ENCODE measurements around the gene ENTPD7.

DNA sequence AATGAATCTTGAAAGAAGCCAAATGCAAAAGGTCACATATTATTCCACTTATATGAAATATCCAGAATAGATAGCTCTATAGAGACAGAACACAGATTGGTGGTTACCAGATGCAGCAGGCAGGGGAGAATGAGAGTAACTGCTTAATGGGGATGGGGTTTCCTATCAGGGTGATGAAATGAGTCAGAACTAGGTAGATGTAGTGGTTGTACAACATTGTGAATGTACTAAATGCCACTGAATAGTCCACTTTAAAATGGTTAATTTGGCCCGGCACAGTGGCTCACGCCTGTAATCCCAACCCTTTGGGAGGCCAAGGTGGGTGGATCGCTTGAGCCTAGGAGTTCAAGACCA lies 29.7 kb upstream of the ENTPD7 start:
- TF ChIP-seq CTCF (IDR thresholded peaks at IDR 0.05; ENCODE audit: poor library complexity, severe bottlenecking) (no peak), EZH2 (IDR thresholded peaks at IDR 0.05; ENCODE audit: borderline replicate concordance, insufficient read depth, low read length, poor library complexity, severe bottlenecking) (no peak), POLR2AphosphoS5 (IDR thresholded peaks at IDR 0.05) (no peak), TAF1 (IDR thresholded peaks at IDR 0.05; ENCODE audit: low read depth) (no peak), EP300 (conservative IDR thresholded peaks at IDR 0.05; ENCODE audit: poor library complexity, severe bottlenecking) (no peak), RAD21 (conservative IDR thresholded peaks at IDR 0.05) (no peak)
- TF ChIP-seq, protein P1, sequence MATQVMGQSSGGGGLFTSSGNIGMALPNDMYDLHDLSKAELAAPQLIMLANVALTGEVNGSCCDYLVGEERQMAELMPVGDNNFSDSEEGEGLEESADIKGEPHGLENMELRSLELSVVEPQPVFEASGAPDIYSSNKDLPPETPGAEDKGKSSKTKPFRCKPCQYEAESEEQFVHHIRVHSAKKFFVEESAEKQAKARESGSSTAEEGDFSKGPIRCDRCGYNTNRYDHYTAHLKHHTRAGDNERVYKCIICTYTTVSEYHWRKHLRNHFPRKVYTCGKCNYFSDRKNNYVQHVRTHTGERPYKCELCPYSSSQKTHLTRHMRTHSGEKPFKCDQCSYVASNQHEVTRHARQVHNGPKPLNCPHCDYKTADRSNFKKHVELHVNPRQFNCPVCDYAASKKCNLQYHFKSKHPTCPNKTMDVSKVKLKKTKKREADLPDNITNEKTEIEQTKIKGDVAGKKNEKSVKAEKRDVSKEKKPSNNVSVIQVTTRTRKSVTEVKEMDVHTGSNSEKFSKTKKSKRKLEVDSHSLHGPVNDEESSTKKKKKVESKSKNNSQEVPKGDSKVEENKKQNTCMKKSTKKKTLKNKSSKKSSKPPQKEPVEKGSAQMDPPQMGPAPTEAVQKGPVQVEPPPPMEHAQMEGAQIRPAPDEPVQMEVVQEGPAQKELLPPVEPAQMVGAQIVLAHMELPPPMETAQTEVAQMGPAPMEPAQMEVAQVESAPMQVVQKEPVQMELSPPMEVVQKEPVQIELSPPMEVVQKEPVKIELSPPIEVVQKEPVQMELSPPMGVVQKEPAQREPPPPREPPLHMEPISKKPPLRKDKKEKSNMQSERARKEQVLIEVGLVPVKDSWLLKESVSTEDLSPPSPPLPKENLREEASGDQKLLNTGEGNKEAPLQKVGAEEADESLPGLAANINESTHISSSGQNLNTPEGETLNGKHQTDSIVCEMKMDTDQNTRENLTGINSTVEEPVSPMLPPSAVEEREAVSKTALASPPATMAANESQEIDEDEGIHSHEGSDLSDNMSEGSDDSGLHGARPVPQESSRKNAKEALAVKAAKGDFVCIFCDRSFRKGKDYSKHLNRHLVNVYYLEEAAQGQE (IDR thresholded peaks at IDR 0.05; ENCODE audit: borderline replicate concordance), result no peak

All from neural cell (in vitro differentiated cells).